AG10803 (cell line): ENCODE results near the gene NTNG1.

ENCODE experiments used
- DNase-seq: peaks from one replicate; pipeline ENCODE4 v3.0.0; 2010; ENCODE audit warnings: low read depth
- H3K4me3 ChIP-seq: 2 replicates; pipeline ENCODE4 v1.5.1; 2011; ENCODE audit warnings: mild to moderate bottlenecking, low read length, control low read depth
- TF ChIP-seq, protein P1 (sequence below): conservative IDR thresholded peaks from 2 replicates; pipeline ENCODE4 v1.5.1; 2011; ENCODE audit warnings: mild to moderate bottlenecking, low read length, control low read depth, inconsistent platforms

Gene NTNG1

DNA sequence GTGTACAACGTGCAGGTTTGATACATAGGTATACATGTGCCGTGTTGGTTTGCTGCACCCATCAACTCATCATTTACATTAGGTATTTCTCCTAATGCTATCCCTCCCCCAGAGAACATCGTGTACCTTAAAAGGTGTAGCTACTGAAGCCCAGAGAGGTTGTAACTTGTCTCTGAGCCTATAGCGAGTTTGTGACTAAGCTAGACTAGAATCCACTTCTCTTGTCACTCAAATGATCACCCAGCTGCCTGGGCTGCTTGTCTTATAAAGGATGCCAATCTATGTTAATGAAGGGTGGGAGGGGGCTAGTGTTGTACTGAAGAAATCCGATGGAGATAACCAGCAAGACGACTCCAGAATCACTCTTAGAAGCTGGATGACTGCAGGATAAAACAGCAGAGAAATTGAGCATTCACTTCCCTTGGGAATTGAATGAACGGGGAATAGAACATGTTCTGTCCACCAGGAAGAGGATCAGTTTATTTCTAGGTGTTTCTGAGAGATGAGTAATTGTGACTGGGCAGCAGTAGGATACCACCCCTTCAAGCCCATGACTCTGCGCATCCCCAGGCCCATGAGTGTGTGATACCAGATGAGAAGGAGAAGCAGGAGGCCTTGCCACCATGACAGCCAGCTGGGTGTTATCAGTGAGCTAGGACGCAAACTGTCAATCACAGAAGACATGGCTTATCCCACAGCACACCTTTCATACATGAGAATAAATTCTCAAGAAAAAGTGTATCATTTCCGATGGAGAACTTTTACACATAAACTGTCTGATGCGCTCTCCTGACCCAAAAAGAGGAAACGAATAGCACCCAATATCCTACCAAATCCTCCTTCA lies 390.4 kb downstream of the NTNG1 start:
- TF ChIP-seq, protein P1, sequence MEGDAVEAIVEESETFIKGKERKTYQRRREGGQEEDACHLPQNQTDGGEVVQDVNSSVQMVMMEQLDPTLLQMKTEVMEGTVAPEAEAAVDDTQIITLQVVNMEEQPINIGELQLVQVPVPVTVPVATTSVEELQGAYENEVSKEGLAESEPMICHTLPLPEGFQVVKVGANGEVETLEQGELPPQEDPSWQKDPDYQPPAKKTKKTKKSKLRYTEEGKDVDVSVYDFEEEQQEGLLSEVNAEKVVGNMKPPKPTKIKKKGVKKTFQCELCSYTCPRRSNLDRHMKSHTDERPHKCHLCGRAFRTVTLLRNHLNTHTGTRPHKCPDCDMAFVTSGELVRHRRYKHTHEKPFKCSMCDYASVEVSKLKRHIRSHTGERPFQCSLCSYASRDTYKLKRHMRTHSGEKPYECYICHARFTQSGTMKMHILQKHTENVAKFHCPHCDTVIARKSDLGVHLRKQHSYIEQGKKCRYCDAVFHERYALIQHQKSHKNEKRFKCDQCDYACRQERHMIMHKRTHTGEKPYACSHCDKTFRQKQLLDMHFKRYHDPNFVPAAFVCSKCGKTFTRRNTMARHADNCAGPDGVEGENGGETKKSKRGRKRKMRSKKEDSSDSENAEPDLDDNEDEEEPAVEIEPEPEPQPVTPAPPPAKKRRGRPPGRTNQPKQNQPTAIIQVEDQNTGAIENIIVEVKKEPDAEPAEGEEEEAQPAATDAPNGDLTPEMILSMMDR: no peak
- DNase-seq: no peak
- no peak overlapping the region for H3K4me3 ChIP-seq

DNA sequence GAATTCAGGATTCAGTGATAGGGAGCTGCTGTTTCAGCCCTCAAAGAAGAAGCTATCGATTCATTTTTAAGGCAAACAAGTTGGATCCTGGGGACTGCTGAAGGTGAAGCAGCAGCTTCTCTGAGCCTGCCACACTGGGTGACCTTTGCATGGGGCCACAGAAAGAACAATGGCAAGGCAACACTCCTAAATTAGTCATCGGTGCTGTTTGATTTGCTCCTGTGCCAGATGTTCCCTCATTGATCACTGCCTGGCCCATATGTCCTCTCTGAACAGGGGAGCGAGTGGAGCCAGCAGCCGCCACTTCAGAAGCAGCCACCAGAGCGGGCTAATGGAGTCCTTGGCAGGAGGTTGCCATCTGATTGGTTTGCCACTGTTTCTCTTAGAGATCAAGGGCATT lies 391.5 kb downstream of the NTNG1 start:
- TF ChIP-seq, protein P1: no peak
- no peak for DNase-seq
- no peak overlapping the region for H3K4me3 ChIP-seq
